GM19193 (cell line): Measurements from ENCODE around the gene PLCL1.

Experiments used
- POLR2A ChIP-seq: IDR thresholded peaks from 4 replicates; pipeline ENCODE4 v1.6.1; 2011; ENCODE audit not compliant: insufficient read depth, insufficient read length; ENCODE audit errors: extremely low read depth

The PLCL1 gene

DNA sequence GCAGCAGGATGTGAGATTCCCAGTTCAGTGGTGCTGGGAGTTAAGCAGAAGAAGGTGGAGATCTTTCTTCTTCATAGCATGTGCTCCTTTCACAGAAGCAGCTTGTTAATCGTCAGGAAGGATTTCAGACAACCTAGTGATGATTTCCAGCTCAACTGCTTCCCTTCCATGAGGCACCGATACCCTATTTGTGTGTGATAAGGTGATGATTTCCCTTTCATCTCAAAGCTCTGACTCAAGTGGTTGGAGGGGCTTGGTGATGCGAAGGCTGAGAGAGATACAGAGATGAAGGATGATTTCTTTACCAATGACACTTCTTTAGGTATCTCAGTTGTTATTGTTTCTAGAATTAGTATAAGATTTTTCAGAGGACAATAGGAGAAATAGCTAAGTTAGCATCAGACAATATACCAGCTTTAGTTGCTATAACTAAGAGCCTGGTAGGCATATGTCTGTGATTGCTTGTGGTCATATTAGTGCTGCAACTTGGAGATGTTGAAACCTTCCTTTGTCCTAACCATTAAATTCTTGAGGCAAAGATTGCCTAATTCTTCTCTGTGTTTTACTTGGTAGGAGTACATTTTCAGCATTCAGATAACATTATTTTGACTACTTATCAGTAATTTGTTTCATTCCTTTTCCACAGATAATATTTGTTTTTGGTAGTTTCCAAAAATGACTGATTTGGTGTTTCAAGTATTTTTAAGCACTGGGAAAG lies 111.3 kb downstream of the PLCL1 start:
- TF ChIP-seq POLR2A = no peak

DNA sequence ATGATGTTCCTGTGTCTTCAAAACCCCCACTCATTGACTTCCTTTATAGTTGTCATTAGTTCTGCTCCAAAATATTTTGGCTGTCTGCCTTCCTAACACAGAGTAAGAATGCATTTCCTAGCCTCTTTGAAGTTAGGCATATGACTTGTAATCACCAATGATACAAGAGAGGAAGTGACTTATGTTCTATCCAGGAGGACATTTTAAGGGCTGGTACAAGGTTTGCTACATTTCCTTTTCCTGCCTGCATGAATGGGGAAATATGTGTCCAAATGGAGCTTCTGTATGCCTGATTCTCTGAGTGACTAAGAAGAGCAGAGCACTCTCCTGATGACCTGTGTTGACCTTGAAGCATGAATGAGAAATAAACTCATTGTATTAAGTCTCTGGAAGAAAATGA lies 115.1 kb downstream of the PLCL1 start:
- TF ChIP-seq POLR2A = no peak

DNA sequence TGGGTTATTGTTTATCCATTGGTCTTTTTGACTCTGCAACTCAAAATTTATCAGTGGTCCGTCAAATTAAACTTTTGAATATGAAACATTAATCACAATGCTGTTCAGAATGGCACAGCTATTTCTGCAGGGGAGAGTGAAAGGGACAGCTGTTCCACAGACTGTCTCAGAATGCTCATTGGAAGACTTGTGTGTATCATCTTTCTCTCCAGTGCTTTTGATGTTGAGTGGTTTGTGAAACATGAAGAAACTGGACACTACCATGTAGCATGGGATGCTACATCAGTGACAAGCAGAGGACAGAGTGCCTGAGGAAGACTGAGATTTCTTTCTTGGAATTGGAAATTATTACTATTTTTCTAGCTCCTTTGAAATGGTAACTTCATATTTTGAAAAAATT lies 115.7 kb downstream of the PLCL1 start:
- no peak for TF ChIP-seq POLR2A

DNA sequence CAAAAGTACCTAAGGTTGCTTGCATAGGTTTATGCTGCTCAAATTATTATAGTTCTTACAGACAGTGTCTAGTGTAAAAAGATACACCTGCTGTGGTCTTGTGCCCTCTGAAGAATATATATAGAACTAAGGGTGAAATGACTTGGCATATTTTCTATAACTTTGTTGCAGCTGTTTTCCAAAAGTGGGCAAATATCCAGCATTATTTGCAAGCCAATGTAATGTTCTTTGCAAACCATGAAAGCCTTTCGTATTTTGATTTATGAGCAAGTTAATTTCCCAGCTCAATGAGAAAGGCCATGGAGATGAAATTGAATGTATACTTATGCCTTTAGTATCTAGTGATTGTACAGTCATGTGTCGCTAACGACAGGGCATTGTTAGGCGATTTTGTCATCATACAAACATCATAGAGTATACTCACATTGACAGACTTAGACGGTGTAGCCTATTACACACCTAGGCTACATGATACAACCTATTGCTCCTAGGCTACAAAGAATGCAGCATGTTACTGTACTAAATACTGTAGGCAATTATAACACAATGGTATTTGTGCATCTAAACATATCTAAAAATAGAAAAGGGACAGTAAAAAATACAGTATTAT lies 116.3 kb downstream of the PLCL1 start:
- no peak for TF ChIP-seq POLR2A

DNA sequence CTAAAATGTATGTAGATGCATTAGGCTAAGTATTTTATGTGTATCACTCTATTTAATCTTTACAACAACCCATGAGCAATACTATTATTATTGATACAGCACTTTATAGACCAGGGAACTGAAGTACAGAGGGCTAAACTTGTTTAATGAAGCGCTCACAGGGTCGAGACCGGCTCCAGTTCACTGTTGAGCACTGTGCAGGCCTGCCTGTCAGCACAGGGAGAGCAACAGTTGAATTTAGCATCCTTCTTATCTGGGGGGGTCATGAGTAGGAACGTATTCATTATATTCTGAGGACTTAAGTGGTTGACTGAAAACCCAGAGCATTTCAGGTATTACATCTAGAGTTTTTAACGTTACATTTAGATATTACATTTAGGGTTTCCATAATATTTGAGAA lies 120.1 kb downstream of the PLCL1 start:
- TF ChIP-seq POLR2A = no peak

DNA sequence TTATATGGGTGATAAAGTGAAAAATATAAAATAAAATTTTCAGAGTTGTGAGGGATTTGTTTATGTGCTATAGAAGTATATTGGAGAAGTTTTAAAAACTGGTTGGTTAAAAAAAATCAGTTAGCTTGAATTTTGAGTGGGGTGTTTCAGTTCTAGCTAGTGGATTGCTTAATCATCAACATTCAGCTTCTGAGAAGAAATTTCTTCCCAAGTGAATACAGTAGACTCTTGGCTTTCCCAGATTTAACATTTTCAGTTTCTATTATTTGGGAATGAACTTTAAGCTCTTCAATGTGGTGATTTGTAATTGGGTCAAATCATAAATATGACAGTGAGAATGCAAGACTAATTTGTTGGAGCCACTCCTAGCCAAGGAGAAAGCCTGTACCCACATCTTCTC lies 120.8 kb downstream of the PLCL1 start:
- TF ChIP-seq POLR2A = no peak

DNA sequence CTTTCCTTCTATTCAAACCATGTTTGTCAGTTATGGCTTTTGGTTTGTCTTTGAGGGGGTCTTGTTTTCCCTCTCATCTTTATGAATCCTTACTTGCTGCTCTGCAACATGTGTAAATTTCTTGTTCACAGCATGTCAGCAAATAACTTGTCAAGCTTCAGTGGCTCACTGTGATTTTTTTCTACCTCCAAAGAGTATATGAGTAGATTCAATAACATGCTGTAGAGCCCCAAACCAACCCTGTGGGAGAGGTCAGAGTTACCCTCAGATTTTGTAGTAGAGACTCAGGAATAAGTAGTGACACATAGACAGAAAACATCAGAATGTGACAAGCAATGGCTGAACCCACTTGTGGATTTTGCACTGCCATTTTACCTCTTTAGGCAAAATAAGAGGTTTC lies 121.6 kb downstream of the PLCL1 start:
- TF ChIP-seq POLR2A = no peak

DNA sequence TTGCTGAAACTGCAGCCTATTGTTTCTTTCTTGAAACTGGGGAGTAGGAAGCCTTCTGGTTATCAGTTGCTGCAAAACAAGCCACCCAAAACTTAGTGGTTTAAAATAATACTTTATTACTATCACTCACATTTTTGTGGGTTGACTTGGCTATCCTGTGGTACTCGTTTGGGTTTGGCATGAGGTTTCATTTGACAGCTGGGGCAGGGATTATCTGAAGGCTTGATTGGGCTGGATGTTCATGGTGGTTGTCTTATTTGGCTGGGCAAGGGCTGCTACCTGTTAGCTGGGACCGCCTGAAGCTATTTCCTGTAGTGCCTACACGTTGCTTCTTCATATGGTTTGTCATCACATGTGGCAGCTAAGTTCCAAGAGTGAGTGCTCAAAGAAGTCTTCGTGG lies 122.3 kb downstream of the PLCL1 start:
- TF ChIP-seq POLR2A = no peak

DNA sequence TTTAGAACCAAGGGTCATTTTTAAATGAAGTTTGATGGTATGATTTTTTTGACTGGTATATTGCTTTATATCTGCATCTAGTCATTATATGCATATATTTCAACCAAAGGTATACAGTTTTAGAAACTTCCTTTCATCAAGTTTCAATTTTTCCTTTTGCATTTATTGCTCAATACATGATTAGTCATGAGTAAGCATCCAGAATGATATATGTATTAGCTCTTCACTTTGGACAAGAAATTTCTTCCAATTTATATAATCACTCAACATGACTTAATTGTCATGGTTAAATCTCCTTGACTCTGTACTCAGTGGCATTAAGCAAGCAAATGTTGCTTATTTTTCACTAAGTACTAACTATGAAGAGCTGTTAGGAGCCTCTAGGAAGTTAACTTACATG lies 123.6 kb downstream of the PLCL1 start:
- TF ChIP-seq POLR2A = no peak

DNA sequence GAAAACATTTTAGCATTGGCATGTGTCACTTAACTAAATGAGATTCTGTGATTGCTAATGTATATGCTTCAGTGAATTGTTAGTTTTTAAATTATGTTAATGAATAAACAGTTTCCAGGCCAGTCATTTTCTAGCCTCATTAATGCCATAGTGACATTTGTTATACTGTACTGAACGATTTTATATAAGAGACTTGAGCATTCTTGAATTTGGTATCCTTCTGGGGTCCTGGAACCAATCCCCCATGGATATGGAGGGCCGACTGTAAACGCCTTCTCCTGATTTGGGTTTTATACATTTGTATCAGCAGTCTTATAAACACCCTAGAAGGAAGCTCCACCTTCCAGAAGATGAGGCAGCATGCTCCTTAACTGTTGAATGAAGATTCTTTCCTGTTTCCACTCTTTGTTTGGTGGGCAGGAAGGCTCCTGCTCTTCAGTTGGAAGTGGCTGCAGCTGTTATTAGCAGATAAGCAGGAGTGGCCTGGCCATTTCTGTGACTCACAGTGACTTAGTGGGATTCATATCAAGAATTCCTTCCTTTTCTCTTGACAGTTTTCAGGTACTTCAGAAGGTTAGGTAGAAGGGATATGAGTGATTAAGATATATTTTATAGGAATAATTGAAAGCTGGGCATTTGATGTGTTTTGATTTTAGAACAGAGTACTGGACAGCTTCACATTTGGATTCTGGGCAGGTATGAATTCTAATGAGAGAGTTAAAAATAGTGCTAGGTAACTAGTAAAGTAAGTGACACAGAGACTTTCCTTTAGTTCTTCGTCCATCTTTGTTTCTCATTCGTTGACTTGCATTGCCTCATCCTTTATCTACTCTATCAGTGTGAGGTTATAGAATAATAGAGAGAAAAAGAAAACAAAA lies 124.9 kb downstream of the PLCL1 start:
- TF ChIP-seq POLR2A = no peak

DNA sequence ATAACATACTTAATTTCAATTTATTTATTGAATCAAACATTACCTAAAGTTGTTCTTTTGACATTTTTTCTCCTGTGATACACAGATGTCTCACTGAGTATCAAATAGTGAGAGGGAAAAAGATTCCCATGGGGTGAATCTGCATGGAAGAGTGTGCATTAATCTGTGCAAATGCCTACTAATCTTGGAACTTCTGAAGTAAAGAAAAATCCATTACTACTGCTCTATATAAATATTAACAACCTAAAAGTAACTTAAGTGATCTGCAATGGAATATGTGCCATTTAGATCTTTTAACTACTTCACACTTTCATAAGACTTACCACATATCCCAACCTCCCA lies 125.5 kb downstream of the PLCL1 start:
- TF ChIP-seq POLR2A = no peak

DNA sequence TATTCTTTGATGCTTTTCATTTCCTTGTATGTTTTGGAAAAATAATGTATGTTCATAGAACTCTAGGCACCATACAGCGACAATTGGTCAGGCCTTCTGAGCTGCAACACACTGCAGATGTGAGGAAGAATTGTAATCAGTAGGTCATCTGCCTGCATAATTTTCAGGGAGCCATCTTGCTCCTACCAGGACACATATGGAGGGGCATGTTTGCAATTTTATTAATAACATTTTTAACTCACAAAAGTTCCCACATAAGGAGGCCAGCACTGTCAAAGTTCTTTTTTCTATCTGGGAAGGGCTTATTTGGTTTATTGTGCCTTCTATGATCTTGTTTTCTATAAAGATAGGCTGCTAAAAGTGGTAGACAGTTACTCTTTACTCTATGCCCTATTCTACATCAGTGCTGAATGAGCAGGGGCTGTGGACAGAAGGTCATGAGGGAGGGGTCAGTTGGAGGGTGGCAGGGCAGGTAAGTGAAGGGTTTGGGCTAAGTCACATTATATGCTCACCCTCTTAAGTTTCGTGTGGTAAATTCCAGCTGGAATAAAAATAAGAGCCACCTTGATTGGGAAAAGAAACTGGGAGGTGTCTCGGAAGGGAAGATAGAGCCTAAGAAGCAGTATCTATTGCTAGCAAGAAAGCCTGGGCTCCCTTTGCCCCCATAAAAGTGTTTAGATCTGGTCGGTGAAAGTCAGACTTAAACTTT lies 126.3 kb downstream of the PLCL1 start:
- no peak for TF ChIP-seq POLR2A

DNA sequence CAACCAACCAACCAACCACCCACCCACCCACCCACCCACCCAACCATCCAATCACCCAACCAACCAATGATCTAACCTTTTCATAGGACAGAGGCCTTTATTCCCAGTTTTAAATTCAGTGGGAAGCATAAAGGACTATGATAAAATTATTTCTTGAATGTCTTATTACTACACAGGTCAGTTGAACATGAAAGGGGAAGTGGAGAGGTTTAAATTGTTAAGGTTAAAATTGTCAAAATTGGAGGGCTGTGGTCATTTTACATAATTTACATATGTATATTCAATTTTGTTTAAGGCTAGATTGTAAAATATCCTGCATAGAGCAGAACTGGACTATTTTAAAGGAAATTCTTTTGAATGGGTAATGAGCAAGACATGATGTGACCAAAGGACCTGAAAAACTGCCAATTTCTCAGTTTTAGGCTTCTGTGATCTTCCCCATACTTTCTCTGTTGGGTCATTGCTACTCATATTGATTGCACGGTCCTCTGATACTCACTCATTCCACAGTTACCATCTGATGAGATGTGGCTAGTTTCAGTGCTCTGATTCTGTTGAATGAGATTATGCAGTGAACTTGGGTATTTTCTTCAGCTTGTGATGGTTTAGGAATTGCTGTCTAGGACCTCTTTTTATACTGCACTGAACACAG lies 127.4 kb downstream of the PLCL1 start:
- no peak for TF ChIP-seq POLR2A

DNA sequence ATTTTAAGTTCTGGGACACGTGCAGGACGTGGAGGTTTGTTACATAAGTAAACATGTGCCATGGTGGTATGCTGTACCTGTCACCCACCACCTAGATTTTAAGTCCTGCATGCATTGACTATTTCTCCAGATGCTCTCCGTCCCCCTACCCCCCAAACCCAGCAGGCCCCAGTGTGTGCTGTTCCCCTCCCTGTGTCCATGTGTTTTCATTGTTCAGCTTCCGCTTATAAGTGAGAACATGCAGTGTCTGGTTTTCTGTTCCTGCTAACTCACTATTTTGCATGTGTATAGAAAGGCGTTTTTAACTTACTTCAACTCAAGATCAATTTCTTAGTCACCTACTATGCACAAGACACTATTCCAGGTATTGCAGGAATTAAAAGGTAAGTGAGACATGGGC lies 128.0 kb downstream of the PLCL1 start:
- TF ChIP-seq POLR2A = no peak
